Keratinocyte (primary cell): Measurements from ENCODE around the gene ACSF3. TPM values are rescaled to one million over a fixed set of nuclear protein-coding genes. Genes with fewer than 3 reads are reported as not detected.

Source experiments
- DNase-seq: peaks from one replicate; pipeline ENCODE4 v3.0.0-alpha.2; 2011; ENCODE audit warnings: low read depth, missing footprints, low spot score
- FAIRE-seq: peaks from 2 replicates; lab custom pipeline; 2011; peaks lifted over from hg19 to GRCh38; lab: Jason Lieb, UNC
- H2AFZ ChIP-seq: 2 replicates; pipeline ENCODE4 v1.6.0; 2012; ENCODE audit warnings: low read length, control low read depth, inconsistent platforms; ENCODE audit not compliant: control insufficient read depth
- H3K27ac ChIP-seq: 2 replicates; pipeline ENCODE4 v1.5.1; 2011; ENCODE audit warnings: low read length; ENCODE audit not compliant: control insufficient read depth, insufficient read depth
- H3K27me3 ChIP-seq: 3 replicates; pipeline ENCODE4 v1.6.0; 2011; ENCODE audit warnings: low read length; ENCODE audit not compliant: control insufficient read depth, insufficient read depth; ENCODE audit errors: extremely low read depth
- H3K36me3 ChIP-seq, 2 experiments: 2 replicates in 1 of 2; 3 replicates in 1 of 2; pipeline ENCODE4 v1.5.1; 2011; ENCODE audit warnings: low read length in 2 of 2, mild to moderate bottlenecking in 1 of 2; ENCODE audit not compliant: control insufficient read depth in 2 of 2, insufficient read depth in 2 of 2; ENCODE audit errors: extremely low read depth in 1 of 2
- H3K4me1 ChIP-seq: 3 replicates; pipeline ENCODE4 v1.5.1; 2011; ENCODE audit warnings: low read length; ENCODE audit not compliant: control insufficient read depth, insufficient read depth; ENCODE audit errors: extremely low read depth
- H3K4me2 ChIP-seq: 3 replicates; pipeline ENCODE4 v1.6.0; 2011; ENCODE audit warnings: low read depth, low read length; ENCODE audit not compliant: control insufficient read depth, insufficient read depth; ENCODE audit errors: extremely low read depth
- H3K4me3 ChIP-seq, 3 experiments: fragments of 200-600 bp in 1 of 3; sonication (generic) in 1 of 3; 2 replicates in 2 of 3; 3 replicates in 1 of 3; pipeline ENCODE4 v1.5.1; 2011 to 2016; ENCODE audit warnings: low read length in 3 of 3, mild to moderate bottlenecking in 3 of 3, control low read depth in 2 of 3, inconsistent platforms in 1 of 3, low read depth in 1 of 3, mixed read lengths in 1 of 3, mixed run types in 1 of 3, moderate library complexity in 1 of 3; ENCODE audit not compliant: control insufficient read depth in 2 of 3, insufficient read depth in 2 of 3; ENCODE audit errors: extremely low read depth in 1 of 3
- H3K79me2 ChIP-seq: 2 replicates; pipeline ENCODE4 v1.6.0; 2012; ENCODE audit warnings: low read length; ENCODE audit not compliant: control insufficient read depth, insufficient read depth
- H3K9ac ChIP-seq: 3 replicates; pipeline ENCODE4 v1.6.0; 2011; ENCODE audit warnings: low read length; ENCODE audit not compliant: control insufficient read depth, insufficient read depth; ENCODE audit errors: extremely low read depth
- H3K9me1 ChIP-seq: 3 replicates; pipeline ENCODE4 v1.6.0; 2011; ENCODE audit warnings: low read length; ENCODE audit not compliant: control insufficient read depth, insufficient read depth; ENCODE audit errors: extremely low read depth
- H3K9me3 ChIP-seq: 2 replicates; pipeline ENCODE4 v1.5.1; 2012; ENCODE audit warnings: low read depth, low read length; ENCODE audit not compliant: control insufficient read depth
- H4K20me1 ChIP-seq: 3 replicates; pipeline ENCODE4 v1.6.0; 2011; ENCODE audit warnings: low read length; ENCODE audit not compliant: control insufficient read depth, insufficient read depth; ENCODE audit errors: extremely low read depth
- CTCF ChIP-seq, 3 experiments: IDR thresholded peaks in 1 of 3; conservative IDR thresholded peaks in 1 of 3; optimal IDR thresholded peaks in 1 of 3; 2 replicates in 2 of 3; 3 replicates in 1 of 3; pipeline versions ENCODE3 to v1.5.1; 2011; ENCODE audit warnings: low read length in 3 of 3, mild to moderate bottlenecking in 3 of 3, moderate library complexity in 2 of 3, control low read depth in 1 of 3, inconsistent platforms in 1 of 3; ENCODE audit not compliant: insufficient read depth in 2 of 3; ENCODE audit errors: extremely low read depth in 1 of 3
- EZH2 ChIP-seq: IDR thresholded peaks from one replicate; pipeline ENCODE4 v1.6.1; 2012; ENCODE audit warnings: inconsistent platforms, mild to moderate bottlenecking, low read length, moderate library complexity
- dilution Hi-C: fragments of 300-500 bp; cut with MboI; formaldehyde crosslinking; loops from one replicate; pipeline ENCODE4 v1.7.0; 2020; ENCODE audit warnings: low sequenced_read_pairs; ENCODE audit not compliant: extremely low pct_ligation_motif_present
- polyA plus RNA-seq, 5 experiments: library from polyadenylated mRNA; depleted of rRNA in 3 of 5; stranded (reverse) in 3 of 5; stranded (forward) in 1 of 5; unstranded in 1 of 5; fragments of >200 nt; gene quantifications; 1 replicate in 1 of 5; 2 replicates in 3 of 5; 3 replicates in 1 of 5; pipeline versions ENCODE4 v1.2.1 to v1.2.3, GENCODE V29; 2011 to 2012; ENCODE audit warnings: missing spikeins in 2 of 5, low read depth in 1 of 5, low replicate concordance in 1 of 5

Gene ACSF3
- polyA plus RNA-seq, 1 donor (not counting 4 experiments of a cell fraction or from before 2014, with no cell fraction given): 13.4 TPM

- Histone ChIP-seq H3K79me2 (no peaks in the 10 kb centered on the region), H3K4me3 (no peak overlapping the region), H3K9me1 (no peaks in the 10 kb centered on the region), H4K20me1 (no peaks in the 10 kb centered on the region), H3K4me2 (no peak overlapping the region), H3K9ac (no peak overlapping the region), H3K27ac (no peak overlapping the region), H3K27me3 (peaks cover 17% of the 10 kb centered on the region), H3K9me3 (no peaks in the 10 kb centered on the region), H2AFZ (no peak overlapping the region), H3K36me3 (no peaks in the 10 kb centered on the region), H3K4me1 (no peaks in the 10 kb centered on the region)
- DNase-seq: no peak
- dilution Hi-C loops: no loop called here
- TF ChIP-seq EZH2 (no peak), CTCF (optimal IDR thresholded peaks at IDR 0.05 in 1 of 3, IDR thresholded peaks at IDR 0.05 in 1 of 3, conservative IDR thresholded peaks at IDR 0.05 in 1 of 3; ENCODE audit: extremely low read depth in 1 of 3, insufficient read depth in 2 of 3, low read length in 3 of 3) (no peak)
- FAIRE-seq: no peak
These were observed 31.9 kb upstream of the ACSF3 start for GRCh38 chr16:89061590-89062380.

DNA sequence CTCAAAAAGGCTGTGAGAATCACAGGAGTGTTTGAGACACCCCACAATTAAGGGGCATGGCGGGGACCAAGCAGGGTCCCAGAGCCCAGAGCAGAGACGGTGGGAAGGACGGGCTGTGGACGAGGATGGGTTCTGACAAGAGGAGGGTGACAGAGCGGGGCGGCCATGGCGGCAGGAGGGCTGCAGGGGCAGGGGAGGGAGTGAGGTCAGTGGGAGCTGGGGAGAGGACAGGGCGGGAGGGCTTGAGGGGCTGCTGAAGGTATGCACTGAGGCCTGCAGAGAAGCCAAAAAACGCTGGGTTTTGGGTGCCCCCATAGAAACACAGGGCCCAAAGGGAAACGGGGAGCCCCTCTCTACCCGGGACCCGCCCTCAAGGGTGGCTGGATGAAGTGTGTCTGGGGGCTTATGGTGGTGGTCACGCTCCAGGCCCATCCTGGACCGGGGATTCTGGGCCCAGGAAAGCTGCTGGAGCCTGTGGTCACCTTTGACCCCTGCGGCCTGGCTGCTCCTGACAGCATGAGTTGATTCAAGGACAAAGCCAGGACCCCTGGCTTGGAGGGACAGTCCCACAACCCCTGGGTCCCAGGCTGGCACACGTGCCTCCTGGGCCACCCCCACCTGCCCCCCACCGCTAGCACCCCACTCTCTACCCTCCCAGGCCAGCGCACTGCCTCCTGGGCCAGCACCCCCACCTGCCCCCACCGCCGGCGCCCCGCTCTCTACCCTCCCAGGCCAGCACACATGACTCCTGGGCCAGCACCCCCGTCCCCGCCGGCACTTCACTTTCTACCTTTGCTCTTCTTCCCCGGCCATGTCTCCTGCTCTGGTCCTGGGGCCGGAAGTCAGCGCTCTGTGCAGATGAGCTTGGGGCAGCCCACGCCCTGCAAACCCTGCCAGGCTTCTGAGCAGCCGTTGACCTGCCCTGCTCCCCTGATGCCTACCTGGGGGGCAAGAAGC, 31.0 kb upstream of the ACSF3 start:
- dilution Hi-C loops: no loop called here
- TF ChIP-seq CTCF (optimal IDR thresholded peaks at IDR 0.05 in 1 of 3, IDR thresholded peaks at IDR 0.05 in 1 of 3, conservative IDR thresholded peaks at IDR 0.05 in 1 of 3; ENCODE audit: extremely low read depth in 1 of 3, insufficient read depth in 2 of 3, low read length in 3 of 3) (no peak), EZH2 (no peak)
- Histone ChIP-seq H3K9ac (no peak overlapping the region), H4K20me1 (no peaks in the 10 kb centered on the region), H3K4me3 (no peak overlapping the region), H3K27ac (no peak overlapping the region), H3K9me3 (no peaks in the 10 kb centered on the region), H3K27me3 (peaks cover 17% of the 10 kb centered on the region), H3K9me1 (no peaks in the 10 kb centered on the region), H3K36me3 (no peaks in the 10 kb centered on the region), H3K4me2 (no peak overlapping the region), H2AFZ (no peak overlapping the region), H3K79me2 (no peaks in the 10 kb centered on the region), H3K4me1 (no peaks in the 10 kb centered on the region)
- FAIRE-seq (no peak), DNase-seq (no peak)
